HG03558 (cell line): Measurements from ENCODE around the gene PDGFB.
"Not testable (repeated sequence)": the region's sequence is repeated elsewhere in the genome, so short reads cannot be mapped to it uniquely, and the experiment has no call there.

ENCODE experiments used
- ATAC-seq: cut with Tn5 transposase; IDR thresholded peaks from one replicate; pipeline ENCODE4 v1.9.1; 2021; ENCODE audit warnings: moderate number of reproducible peaks; ENCODE audit not compliant: unreplicated experiment; ENCODE audit errors: extremely low read depth

Gene PDGFB

GRCh38 chr22:39230261-39231196 is 14.3 kb downstream of the PDGFB start:
- ATAC-seq: no peak

GRCh38 chr22:39229688-39230260 is 15.0 kb downstream of the PDGFB start:
- ATAC-seq: no peak

DNA sequence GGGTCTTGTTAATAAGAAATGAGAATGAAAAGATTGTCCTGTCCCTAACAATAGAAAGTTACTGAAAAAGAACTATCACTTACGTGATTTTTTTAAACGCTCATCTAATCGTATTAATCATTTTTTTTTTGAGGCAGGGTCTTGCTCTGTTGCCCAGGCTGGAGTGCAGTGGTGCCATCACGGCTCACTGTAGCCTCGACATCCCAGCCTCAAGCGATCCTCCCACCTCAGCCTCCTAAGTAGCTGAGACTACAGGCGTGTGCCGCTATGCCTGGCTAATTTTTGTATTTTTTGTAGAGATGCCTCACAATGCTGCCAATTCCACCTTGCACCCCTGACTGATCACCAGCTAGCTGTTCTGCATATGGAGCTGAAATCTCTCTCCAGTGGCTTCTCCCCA is 15.7 kb downstream of the PDGFB start:
- no peak for ATAC-seq

DNA sequence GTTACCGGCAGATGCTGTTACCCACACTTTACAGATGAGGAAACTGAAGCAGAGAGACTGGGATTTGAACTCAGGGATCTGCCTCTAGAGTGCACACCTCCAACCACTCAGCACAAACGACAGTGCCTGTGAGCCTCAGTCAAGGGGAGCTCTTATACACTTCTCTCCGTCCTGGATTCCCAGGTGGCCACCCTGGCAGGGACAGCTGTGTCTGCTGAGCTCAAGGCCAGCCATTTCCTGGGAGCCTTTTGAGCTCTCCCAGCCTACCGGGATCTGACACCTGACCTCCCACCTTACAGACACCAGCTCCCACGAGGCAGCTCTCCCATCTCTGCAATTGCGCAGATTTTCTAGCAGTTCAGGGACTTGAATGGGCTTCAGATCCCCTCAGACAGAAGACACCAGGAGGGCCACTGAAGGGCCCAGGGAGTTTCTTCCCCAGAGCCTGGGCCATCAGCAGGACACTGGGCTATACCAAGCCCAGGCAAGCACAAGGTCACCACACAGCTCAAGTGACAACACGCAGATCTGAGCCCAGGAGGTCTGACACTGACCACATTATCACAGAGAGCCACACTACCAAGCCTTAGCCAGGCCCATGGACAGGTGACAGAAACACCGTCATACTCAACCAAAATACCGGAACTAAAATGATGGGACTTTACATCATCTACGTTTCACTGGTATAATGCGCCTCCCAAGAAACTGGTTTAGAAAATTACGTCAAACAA is 17.1 kb downstream of the PDGFB start:
- no peak for ATAC-seq

DNA sequence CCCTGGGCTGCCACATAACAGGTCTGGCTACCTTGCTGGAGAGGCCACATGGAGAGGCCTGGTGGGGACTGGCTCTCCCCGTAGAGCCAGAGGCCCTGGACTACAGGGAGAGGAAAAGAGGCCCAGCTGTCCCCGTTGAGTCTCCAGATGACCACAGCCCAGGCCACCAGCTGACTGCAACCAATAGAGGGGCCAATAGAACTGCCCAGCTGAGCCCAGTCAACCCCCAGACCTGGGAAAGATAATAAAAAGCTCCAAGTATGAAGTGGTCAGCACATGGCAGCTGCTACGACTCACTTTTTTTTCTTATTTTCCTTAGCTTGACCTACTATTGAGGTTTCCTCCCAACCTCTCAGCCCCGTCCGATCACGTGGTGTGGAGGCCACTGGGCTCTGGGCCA is 18.4 kb downstream of the PDGFB start:
- no peak for ATAC-seq

DNA sequence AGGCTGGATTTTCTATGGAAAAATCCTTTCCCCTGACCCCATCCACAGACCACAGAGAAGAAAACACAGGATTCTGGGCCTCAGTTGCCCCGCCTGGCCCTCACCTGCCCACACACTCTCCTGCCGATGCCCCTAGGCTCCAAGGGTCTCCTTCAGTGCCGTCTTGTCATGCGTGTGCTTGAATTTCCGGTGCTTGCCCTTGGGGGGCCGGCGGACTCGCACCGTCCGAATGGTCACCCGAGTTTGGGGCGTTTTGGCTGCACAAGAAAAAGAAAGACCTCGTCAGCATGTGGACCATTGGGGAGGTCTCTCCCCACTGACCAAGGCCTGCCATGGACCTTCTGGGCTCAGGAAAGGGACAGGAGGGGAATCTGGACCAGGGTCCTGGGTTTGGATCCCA is 19.2 kb downstream of the PDGFB start:
- ATAC-seq: no peak

DNA sequence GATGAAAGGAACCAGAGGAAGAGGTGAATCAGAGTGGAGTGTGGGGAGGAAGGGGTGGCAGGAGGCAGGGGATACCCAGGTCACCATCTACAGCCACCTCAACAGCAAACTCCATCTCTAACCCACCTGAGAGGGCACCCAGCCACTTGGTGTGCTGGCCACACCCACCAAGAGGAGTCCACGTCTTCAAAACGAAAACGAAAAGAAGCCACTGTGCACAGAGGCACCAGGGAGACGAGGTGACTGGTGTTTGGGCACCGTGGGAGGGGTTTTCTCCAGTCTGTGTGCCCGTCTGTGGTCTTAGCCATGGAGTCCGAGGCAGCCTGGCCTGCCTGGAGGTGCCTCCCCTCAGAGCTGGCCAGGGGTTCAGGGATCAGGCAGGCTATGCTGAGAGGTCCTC is 20.2 kb downstream of the PDGFB start:
- ATAC-seq: no peak

DNA sequence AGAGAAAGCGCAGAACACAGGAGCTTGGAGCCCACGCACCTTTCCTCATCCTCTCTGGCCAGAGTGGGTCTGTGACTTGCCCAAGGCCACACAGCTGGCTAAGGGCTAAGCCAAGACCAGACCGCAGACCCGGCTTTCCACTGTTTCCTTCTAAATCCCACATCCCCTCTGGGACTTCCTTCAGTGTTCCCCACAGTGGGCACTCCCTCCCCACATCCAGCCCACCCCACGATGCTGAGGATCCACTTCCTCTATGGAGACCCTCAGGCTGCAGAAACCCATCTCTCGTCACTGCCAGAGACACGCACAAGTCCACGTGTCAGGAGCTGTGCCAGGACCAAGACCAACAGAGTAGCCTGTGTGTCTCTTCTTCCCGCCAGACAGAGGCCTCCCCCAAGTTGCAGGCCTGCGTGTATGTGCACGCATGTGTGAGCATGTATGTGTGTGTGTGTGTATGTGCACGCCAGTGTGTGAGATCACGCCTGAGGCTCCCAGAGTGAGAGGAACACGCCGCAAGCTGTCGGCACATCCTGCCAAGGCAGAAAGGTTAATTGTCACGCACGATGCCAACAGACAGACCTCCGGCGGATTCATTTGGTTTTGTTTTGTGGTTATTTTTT is 21.6 kb downstream of the PDGFB start:
- ATAC-seq: no peak

DNA sequence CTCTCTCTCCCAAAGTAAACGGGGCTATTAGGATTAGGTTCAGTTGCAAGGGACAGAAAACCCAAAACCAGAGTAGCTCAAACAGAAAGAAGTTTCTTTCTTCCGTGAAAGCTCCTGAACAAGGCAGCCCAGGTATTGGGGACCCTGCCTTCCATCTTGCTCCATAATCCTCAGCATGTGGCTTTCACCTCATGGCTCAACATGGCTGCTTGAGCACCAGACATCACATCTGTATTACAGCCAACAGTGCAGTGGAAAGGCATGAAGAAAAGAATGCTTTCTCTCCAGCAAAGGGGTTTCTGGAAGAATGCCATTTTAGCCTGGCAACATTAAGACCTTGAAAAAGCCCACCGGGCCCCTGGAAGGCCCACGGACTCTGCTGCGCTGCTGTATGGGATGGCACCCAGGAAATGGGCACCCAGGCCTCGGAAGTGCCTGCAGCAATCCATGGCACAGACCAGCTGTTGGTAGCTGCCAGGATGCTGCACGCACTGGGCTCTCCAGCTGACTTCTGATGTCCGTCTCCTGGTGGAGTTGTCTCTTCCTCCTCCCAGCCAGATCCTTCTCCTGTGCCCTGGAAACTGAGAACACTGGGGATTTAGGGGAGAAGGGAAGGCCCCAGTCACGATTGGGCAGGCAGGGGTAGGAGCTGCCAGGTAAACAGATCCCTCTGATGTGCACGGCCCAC is 22.6 kb downstream of the PDGFB start:
- no peak for ATAC-seq

- ATAC-seq: no peak
These were observed 23.6 kb downstream of the PDGFB start for GRCh38 chr22:39220890-39221850.

GRCh38 chr22:39220450-39220849 is 24.3 kb downstream of the PDGFB start:
- no peak for ATAC-seq

DNA sequence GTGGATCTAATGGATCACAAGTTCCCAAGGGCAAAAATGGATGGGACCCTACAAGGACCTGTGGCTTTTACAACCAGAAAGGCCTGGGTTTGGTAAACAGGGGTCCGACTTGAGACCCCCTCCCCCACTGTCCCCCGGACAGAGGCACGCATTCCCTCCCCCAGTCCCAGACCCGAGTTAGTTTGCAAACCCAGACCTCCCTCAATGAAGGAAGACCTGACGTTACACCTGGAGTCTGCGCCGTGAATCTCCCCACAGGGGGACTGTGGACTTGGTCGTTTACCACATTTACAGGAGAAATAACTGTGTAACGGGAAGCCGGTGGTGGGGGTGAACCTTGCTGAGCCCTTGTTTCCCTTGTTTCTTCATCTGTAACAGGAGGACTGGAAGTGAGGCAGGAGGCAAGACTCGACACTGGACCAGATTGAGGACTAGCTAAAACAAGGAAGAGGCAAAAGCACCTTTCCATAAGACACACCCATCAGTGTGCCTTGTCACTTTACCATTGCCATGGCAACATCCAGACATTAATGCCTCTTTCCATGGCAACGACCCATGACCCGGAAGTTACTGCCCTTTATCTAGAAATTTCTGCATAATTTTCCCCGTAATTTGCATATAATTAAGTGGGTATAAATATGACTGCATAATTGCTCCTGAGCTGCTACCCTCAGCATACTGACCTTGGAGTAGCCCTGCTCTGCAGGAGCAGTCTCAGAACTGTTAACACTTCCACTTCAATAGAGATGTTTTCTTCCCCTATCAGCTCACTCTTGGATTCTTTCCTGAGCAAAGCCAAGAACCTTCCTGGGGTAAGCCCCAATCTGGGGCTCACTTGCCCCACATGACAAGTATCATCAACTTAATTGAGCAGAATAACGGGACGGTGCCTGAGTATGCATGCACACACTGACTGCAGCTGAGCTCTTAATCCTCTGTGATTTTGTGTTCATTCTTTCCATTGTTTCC is 25.4 kb downstream of the PDGFB start:
- ATAC-seq: no peak

- ATAC-seq: not testable (repeated sequence)
These were observed 26.4 kb downstream of the PDGFB start for GRCh38 chr22:39218432-39218831.

- no peak for ATAC-seq
These were observed 28.7 kb downstream of the PDGFB start for GRCh38 chr22:39216143-39216490.

- ATAC-seq: no peak
These were observed 29.2 kb downstream of the PDGFB start for GRCh38 chr22:39215426-39216142.

DNA sequence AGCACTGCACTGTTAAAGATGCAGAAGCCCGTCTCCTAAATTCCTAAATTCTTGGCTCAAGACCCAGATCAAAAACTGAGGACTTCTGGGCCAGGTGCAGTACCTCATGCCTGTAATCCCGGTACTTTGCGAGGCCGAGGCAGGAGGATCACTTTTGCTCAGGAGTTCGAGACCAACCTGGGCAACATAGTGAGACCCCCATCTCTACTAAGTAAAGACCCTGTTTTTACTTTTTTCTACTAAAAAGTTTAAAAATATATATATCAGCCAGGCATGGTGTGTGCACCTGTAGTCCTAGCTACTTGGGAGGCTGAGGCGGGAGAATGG is 29.7 kb downstream of the PDGFB start:
- ATAC-seq: no peak

GRCh38 chr22:39214383-39215069 is 30.3 kb downstream of the PDGFB start:
- ATAC-seq: no peak
